Measurements from ENCODE around the gene DYNC1LI2.

DNA sequence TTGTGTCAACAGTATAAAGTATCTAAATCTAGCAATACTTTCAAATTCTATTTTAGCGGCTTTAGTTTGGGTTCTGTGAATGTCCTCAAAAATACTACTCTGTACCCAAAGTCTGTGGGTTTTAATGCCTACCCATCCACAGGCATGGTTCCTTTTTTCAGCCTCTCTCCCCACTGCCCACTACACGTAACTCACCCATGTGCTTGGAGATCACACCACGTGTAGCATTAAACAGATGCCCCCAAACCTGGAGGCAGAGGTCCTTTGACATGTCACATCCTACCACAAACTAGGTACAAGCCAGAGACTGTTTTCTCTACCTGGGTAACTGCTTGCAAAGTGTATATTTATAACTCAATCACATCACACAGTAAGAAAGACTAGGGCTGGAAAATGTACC, 5.4 kb downstream of the DYNC1LI2 start:
- TF ChIP-seq, protein P1, sequence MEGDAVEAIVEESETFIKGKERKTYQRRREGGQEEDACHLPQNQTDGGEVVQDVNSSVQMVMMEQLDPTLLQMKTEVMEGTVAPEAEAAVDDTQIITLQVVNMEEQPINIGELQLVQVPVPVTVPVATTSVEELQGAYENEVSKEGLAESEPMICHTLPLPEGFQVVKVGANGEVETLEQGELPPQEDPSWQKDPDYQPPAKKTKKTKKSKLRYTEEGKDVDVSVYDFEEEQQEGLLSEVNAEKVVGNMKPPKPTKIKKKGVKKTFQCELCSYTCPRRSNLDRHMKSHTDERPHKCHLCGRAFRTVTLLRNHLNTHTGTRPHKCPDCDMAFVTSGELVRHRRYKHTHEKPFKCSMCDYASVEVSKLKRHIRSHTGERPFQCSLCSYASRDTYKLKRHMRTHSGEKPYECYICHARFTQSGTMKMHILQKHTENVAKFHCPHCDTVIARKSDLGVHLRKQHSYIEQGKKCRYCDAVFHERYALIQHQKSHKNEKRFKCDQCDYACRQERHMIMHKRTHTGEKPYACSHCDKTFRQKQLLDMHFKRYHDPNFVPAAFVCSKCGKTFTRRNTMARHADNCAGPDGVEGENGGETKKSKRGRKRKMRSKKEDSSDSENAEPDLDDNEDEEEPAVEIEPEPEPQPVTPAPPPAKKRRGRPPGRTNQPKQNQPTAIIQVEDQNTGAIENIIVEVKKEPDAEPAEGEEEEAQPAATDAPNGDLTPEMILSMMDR (IDR thresholded peaks at IDR 0.05) = no peak
- TF ChIP-seq EP300 (IDR thresholded peaks at IDR 0.05) = no peak
- TF ChIP-seq POLR2A (IDR thresholded peaks at IDR 0.05) = no peak

All from upper lobe of left lung (tissue), 4 donors.